ENCODE data around the gene NINJ1. TPM values are rescaled to one million over a fixed set of nuclear protein-coding genes. Genes with fewer than 3 reads are reported as not detected.

Gene NINJ1
- total and polyA plus RNA-seq, 2 of the 8 experiments (the other 6 are each of a cell fraction or from before 2014, with no cell fraction given): 28.2 to 65.6 TPM

GRCh38 chr9:93095205-93096130 lies 38.6 kb downstream of the NINJ1 start:
- CTCF ChIA-PET (ENCODE audit: partially characterized antibody): interaction anchor here (0.8 to 1.5 kb wide), 2 partner anchors 14 to 58 kb away, joined by 3 to 4 read pairs; no protein-coding TSS in a partner anchor
- H3K27ac ChIP-seq (ENCODE audit: low read depth, low read length): peak overlapping the region; percentile 73; the same call in 1 of the 2 replicates
- peak overlapping the region; percentile 28 to 98 (median 34); a peak in 7 of 8 replicates for H3K4me3 ChIP-seq (ENCODE audit: extremely low read depth in 1 of 4, insufficient read depth in 2 of 4, low read depth in 3 of 4, low read length in 4 of 4)
- H2BK120ac ChIP-seq (replicated peaks; ENCODE audit: low read depth, low read length): no peak overlapping the region
- peaks cover 0 to 13% (median 7%) of the 10 kb centered on the region in 4 experiments; a peak in 4 of 7 replicates for H3K4me1 ChIP-seq (replicated peaks in 1 of 4; ENCODE audit: control insufficient read depth in 3 of 4, insufficient read depth in 4 of 4, low read length in 3 of 4)
- no peaks in the 10 kb centered on the region; a peak in 1 of 7 replicates for H3K27me3 ChIP-seq (replicated peaks in 1 of 4; ENCODE audit: control insufficient read depth in 3 of 4, extremely low read depth in 1 of 4, insufficient read depth in 3 of 4, low read length in 3 of 4)
- H3K23ac ChIP-seq (ENCODE audit: insufficient read length): no peak overlapping the region
- H2BK12ac ChIP-seq (ENCODE audit: low read depth, low read length): no peak overlapping the region
- no peaks in the 10 kb centered on the region for H3K79me1 ChIP-seq (ENCODE audit: low read depth, low read length)
- H3K9ac ChIP-seq (replicated peaks in 1 of 4; ENCODE audit: extremely low read depth in 1 of 4, low read depth in 3 of 4, low read length in 3 of 4): peak overlapping the region in 2 of 4 experiments; percentile 20 to 69; a peak in 3 of 7 replicates
- H3K4me2 ChIP-seq (ENCODE audit: insufficient read depth in 1 of 2, low read depth in 2 of 2, low read length in 2 of 2): peak overlapping the region; percentile 45 to 66
- H4K5ac ChIP-seq (ENCODE audit: insufficient read length, low read depth, low read length): peak overlapping the region; percentile 68
- POLR2A ChIA-PET (ENCODE audit: partially characterized antibody): interaction anchor here (1.0 kb wide), 1 partner anchor 87 kb away, joined by 4 read pairs; no protein-coding TSS in a partner anchor
- H3K4ac ChIP-seq (replicated peaks; ENCODE audit: insufficient read length, low read depth, low read length): peak overlapping the region; percentile 98
- H3K36me3 ChIP-seq (ENCODE audit: control insufficient read depth in 2 of 4, insufficient read depth in 4 of 4, low read length in 3 of 4): no peaks in the 10 kb centered on the region
- H2BK20ac ChIP-seq (ENCODE audit: low read length): no peak overlapping the region
- peak overlapping the region; percentile 10 for H3K18ac ChIP-seq (ENCODE audit: extremely low read depth, low read length)
- no peak for FAIRE-seq
- H4K20me1 ChIP-seq (replicated peaks in 1 of 2; ENCODE audit: control insufficient read depth in 1 of 2, insufficient read depth in 2 of 2, low read length in 2 of 2): peaks cover 0 to 4% of the 10 kb centered on the region in 2 experiments
- H3K23me2 ChIP-seq (ENCODE audit: low read depth, low read length): peaks cover 12% of the 10 kb centered on the region
- WGBS, 2 experiments (ENCODE audit: extremely low coverage in 1 of 2, insufficient coverage in 1 of 2, insufficient read length in 1 of 2, insufficient replicate concordance in 2 of 2, low coverage in 1 of 2, low lambda C conversion rate in 2 of 2, missing lambda C conversion rate in 1 of 2): 11% methylated on average over 22 of the region's 95 CpGs; no CpG with 5 or more reads in 1 of the 2 experiments
- peak overlapping the region; percentile 93 for H4K91ac ChIP-seq (replicated peaks; ENCODE audit: insufficient read length, low read length)
- peak overlapping the region; percentile 88 for H2BK5ac ChIP-seq (ENCODE audit: low read depth, low read length)
- no peak overlapping the region for H3K14ac ChIP-seq (ENCODE audit: insufficient read length)
- H2AK5ac ChIP-seq (ENCODE audit: low read depth, low read length): no peak overlapping the region
- peak overlapping the region; percentile 96; the same call in 1 of the 2 replicates for H4K8ac ChIP-seq (ENCODE audit: extremely low read depth, insufficient read depth, low read length)
- H2BK15ac ChIP-seq (ENCODE audit: low read length): peak overlapping the region; percentile 88; the same call in 1 of the 2 replicates
- H3K56ac ChIP-seq (replicated peaks; ENCODE audit: insufficient read length, low read depth, low read length): no peak overlapping the region
- peaks cover 0 to 3% of the 10 kb centered on the region in 2 experiments; a peak in 1 of 4 replicates for H3K79me2 ChIP-seq (ENCODE audit: control insufficient read depth in 1 of 2, insufficient read depth in 2 of 2, low read length in 2 of 2)
- H2AFZ ChIP-seq (ENCODE audit: low read length): 0 out of 2 replicates have a peak overlapping the region, but pooled peaks have one; percentile 84
- H3K9me3 ChIP-seq (ENCODE audit: insufficient read depth in 2 of 2, low read depth in 1 of 2, low read length in 1 of 2): no peaks in the 10 kb centered on the region
- DNase-seq (ENCODE audit: low read depth in 1 of 2, low spot score in 2 of 2): peak; percentile 87 to 97
- TF ChIP-seq TAF7 (optimal IDR thresholded peaks at IDR 0.05; ENCODE audit: borderline replicate concordance, low read depth, low read length) (peak; percentile 18), RFX5 (IDR thresholded peaks at IDR 0.05; ENCODE audit: borderline replicate concordance, low read depth, low read length) (no peak), KDM4A (IDR thresholded peaks at IDR 0.05; ENCODE audit: low read depth, low read length, severe bottlenecking) (no peak), EGR1 (IDR thresholded peaks at IDR 0.05; ENCODE audit: borderline replicate concordance, low read depth, low read length) (peak; percentile 96), CEBPB (IDR thresholded peaks at IDR 0.05; ENCODE audit: low read depth, low read length) (no peak), POU5F1 (IDR thresholded peaks at IDR 0.05; ENCODE audit: low read depth, low read length) (no peak), MAFK (IDR thresholded peaks at IDR 0.05; ENCODE audit: low read depth, low read length) (no peak), CREB1 (IDR thresholded peaks at IDR 0.05) (no peak; the same call in 1 of the 2 replicates), ASH2L (IDR thresholded peaks at IDR 0.05; ENCODE audit: low read length) (no peak), ZNF274 (IDR thresholded peaks at IDR 0.05; ENCODE audit: borderline replicate concordance, extremely low read depth, low read length) (no peak), FOSL1 (IDR thresholded peaks at IDR 0.05; ENCODE audit: insufficient read depth, low read depth, low read length) (no peak)

Measured in H1 (cell line).